Right ventricle myocardium inferior (tissue), 1 donor: ENCODE results near the gene CHRNA9. TPM values are rescaled to one million over a fixed set of nuclear protein-coding genes. Genes with fewer than 3 reads are reported as not detected.

Source experiments
- ATAC-seq: fragments of 200-7000 bp; cut with Tn5 transposase; one replicate; pipeline ENCODE4 v1.9.1; 2020; ENCODE audit warnings: mild to moderate bottlenecking, moderate library complexity
- DNase-seq: peaks from one replicate; pipeline ENCODE4 v3.0.0; 2021; ENCODE audit errors: missing footprints
- intact Hi-C: fragments of 100-400 bp; cut with DNase I; formaldehyde crosslinking; loops from one replicate; pipeline ENCODE4 v1.11.0; 2022
- total RNA-seq: library from RNA; stranded (reverse); fragmentation: NEBNext Ultra II Directional; extraction: Animal tissue kit (Norgen Biotek cat#: 25700); gene quantifications from one replicate; pipeline ENCODE4 v1.2.1, GENCODE V29; 2021
- donor health status: DM: no; HTN: yes; CAD: no; lungs with severe emphysema.

CHRNA9 gene
- total RNA-seq, 1 donor from 2014 or later: not detected

DNA sequence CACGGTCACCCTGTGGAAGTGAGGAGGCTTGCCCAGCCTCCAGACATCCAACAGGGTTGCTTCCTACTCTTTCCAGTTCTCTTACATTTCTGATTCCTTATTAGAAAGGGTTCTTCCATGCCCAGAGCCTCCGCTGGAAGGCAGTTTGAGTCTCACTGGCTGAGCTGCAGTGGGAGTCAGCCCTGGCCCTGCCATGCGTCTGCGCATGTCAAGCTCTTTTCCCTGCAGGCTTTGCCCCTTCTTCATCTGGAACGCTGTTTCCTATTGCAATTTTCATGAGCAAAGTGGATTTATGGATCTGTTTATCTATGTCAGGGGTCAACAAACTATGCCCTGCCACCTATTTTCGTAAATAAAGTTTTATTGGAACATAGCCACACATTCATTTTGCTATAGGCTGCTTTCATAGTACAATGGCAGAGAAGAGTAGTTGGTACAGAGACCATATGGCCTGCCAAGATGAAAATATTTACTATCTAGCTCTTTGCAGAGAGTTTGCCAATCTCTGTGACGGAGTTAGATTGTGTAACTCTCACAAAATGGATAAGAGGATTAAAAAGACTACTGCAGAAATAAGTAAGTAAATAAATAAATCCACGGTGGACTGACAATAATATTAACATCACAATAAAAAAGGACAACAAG, 3.9 kb upstream of the CHRNA9 start:
- intact Hi-C loops: no loop called here
- DNase-seq (no peak), ATAC-seq (no peak)

DNA sequence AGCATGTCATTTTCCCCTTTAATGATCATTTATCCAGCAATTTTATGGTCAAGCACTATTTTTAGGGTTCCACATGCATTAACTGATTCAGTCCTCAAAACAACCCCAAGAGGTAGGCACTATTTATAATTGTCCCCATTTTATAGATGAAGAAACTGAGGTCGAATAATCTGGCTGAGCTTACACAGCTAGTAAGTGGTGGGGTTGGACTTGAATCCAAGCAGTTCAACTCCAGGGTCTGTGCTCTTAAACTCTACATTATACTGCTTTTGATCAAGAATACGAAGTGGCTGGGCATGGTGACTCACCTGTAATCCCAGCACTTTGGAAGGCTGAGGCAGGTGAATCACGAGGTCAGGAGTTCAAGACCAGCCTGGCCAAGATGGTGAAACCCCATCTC, 3.2 kb upstream of the CHRNA9 start:
- ATAC-seq (no peak), DNase-seq (no peak)
- intact Hi-C loops: no loop called here

DNA sequence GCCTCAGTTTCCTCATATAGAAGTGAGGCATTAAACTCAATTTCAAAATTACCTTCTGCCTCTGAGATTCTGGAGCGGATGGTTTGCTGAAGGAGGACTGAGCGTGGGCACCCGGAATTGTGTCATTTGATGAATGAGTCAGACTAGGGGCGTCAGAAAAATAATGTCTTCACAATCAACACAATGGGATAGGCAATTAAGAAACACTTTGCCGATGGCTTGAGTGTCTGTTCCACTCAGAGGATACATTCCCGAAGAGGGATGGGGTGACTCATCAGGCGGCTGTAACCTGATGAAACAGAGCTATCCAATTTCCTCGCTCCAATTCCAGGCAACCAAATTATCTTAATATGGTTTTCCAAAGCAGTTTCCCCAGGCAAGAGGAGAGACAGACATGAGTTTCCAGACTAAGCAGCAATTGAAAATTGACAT, 1.2 kb upstream of the CHRNA9 start:
- intact Hi-C loops: no loop called here
- DNase-seq (no peak), ATAC-seq (no peak)

DNA sequence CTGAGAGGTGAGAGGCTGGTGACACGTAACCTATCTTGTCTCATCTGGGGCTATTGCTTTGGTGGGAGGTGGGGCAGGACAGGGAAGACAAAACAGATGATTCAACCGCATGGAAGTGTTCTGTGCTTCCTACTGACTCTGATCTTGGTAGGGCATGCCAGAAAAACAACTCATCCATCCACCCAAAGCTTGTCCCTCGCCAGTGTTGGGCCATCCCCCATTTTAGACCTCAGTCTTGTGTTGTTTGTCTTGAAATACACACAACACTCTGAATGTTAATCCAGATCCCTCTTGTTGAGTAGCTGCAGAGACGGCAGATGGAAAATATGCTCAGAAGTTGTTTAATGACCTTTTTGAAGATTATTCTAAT, 377 bp downstream of the CHRNA9 start:
- DNase-seq (no peak), ATAC-seq (no peak)
- intact Hi-C loops: no loop called here

DNA sequence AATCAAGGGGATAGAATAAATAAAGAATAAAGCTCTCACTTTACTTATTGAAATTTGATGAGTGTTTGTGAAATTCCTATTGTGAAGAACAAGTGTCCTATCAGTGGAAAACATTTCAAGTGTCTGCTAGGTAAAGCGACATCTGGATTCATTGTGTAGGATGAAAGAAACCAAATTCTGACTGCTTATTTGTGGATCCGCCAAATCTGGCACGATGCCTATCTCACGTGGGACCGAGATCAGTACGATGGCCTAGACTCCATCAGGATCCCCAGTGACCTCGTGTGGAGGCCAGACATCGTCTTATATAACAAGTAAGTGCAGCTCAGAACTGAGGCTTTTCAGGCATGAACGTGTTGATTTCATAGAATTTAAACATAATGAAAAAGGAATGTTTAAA, 1.9 kb downstream of the CHRNA9 start:
- DNase-seq: no peak
- no peak for ATAC-seq
- intact Hi-C loops: no loop called here

DNA sequence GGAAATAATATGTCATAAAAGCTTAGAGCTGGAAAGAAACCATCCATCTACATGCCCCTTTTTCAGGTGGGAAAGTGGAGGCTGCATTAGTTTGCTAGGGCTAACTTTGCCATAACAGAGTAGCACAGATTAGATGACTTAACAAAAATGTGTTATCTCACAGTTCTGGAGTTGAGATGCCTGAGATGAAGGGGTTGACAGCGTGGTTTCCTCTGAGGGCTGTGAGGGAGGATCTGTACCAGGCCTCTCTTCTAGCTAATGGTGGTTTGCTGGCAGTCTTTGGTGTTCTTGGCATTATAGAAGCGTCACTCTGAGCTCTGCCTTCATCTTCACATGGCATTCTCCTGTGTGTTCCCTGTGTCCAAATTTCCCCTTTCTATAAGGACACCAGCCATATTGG, 2.4 kb downstream of the CHRNA9 start:
- intact Hi-C loops: no loop called here
- DNase-seq (no peak), ATAC-seq (no peak)

DNA sequence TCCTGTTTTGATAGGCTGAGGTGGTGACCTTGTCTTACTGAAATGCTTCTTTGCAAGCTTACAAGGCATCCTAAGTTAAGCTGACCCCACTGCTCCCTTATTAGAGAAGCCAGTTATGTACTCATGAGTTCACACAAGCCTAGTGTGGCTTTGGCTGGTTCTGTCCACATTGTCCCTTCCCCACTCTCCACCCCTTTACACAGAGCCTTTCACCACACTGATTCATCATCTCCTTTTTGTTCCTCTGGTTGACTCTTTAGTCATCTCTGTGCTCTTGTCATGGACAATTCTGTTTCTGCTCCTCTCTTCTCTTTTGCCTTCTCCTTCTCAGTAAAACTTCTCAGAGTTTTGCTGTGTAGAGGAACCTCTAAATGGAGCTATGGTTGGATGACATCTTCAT, 4.9 kb downstream of the CHRNA9 start:
- intact Hi-C loops: no loop called here
- no peak for DNase-seq
- no peak for ATAC-seq

DNA sequence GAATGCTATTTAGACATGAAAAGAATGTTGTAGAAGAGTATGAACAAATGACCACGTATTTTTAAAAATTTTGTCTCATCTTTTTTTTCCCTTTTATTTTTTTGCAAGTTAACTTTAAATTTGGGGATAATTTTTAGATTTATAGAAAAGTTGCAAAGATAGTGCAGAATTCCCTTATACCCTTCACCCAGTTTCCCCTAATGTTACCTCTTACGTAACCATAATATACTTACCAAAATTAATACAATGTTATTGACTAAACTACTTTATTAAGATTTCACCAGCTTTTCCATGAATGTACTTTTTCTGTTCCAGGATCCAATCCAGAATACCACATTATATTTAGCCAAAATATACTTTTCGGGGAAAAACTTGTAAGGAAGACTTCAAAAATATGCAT, 12.3 kb downstream of the CHRNA9 start:
- ATAC-seq (no peak), DNase-seq (no peak)
- intact Hi-C loops: no loop called here

DNA sequence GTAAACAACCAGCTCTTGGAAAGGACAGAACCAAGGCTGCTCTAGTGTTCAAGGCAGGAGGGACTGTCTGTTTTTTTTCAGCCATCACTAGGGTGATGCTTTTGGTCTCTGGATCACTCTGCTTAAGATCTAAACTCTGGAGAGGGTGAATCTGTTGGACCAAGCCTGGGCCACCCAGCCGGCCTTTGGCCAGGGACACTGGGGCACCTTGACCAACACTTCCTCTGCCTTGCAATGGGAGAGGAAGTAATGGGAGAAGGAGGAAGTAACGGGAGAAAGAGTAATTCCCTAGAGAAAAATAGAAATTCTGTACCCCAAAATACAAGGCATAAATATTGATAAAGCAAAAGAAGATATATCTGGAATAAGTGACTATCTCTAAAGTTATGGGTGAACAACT, 12.9 kb downstream of the CHRNA9 start:
- intact Hi-C loops: no loop called here
- ATAC-seq (no peak), DNase-seq (no peak)

DNA sequence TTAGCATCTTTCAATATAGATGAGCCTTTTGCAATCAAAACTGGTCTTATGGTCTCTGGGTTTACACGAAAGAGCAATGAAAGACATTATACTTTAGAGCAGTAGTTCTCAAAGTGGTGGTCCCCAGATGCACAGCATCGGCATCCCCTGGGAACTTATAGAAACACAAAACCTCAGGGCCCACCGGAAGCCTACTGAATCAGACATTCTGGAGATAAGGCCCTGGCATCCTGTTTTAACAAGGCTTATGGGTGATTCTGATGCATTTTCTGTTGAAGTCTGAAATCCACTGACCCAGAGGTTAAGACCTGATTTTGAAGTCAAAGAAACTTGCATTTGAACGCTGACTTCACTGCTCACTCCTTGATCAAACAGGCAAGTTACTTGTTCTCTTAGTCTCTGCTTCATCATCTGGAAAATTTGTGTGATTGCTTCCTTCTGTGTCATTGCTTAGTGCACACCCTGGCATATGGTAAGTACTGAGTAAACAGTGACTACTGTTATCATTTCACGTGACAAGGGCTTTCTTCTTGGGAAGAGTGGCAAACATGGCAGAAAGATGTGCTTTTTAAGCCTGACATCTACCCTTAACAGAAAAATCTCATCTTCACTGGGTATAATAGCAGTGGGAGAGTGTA, 14.5 kb downstream of the CHRNA9 start:
- DNase-seq: no peak
- no peak for ATAC-seq
- intact Hi-C loops: no loop called here

DNA sequence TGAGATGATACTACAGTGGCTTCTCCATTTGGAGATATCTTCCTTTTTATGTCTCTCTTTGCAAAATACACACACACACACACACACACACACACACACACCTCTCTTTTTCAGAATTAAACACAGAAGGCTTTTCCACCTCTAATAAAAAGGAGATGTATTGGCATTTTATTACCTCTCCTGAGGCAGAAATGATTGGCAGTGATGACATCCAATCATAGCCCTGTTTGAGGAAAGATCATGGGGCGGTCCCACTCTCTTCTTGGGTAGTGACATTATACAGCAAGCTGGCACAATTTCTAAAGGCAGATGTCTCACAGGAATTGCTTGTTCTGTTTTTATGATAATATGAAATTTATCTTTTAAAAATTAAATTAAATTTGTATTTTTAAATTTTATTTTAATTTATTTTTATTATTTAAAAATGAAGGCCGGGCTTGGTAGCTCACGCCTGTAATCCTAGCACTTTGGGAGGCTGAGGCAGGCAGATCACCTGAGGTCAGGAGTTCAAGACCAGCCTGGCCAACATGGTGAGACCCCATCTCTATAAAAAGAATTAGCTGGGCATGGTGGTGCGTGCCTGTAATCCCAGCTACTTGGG, 15.6 kb downstream of the CHRNA9 start:
- intact Hi-C loops: no loop called here
- no peak for ATAC-seq
- DNase-seq: no peak

DNA sequence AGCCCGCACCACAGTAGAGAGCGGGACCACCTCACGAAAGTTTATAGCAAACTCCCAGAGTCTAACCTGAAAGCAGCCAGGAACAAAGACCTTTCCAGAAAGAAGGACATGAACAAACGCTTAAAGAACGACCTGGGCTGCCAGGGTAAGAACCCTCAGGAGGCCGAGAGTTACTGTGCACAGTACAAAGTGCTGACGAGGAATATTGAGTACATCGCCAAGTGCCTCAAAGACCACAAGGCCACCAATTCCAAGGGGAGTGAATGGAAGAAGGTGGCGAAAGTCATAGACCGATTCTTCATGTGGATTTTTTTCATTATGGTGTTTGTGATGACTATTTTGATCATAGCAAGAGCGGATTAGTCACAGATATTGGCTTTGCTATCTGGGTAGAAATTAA, 19.0 kb downstream of the CHRNA9 start:
- DNase-seq (no peak), ATAC-seq (no peak)
- intact Hi-C loops: no loop called here

DNA sequence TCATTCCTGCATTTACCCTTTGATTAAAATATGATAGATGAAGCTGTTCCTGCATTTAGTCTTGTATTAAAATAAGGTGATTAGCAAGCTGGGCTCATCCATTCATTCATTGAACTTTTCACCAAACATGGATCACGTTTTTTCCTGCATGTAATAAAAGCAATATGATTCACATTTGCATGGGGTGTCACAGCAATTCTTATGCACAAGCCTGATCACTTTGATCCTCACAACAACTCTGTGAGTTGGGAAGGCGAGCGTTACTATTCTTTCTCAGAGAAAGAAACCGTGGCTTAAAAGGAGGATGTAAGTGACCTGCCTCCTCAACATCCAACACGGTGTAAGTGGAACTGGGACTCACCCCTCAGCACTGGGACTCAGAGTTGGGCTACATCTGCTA, 20.0 kb downstream of the CHRNA9 start:
- ATAC-seq (no peak), DNase-seq (no peak)
- intact Hi-C loops: no loop called here

DNA sequence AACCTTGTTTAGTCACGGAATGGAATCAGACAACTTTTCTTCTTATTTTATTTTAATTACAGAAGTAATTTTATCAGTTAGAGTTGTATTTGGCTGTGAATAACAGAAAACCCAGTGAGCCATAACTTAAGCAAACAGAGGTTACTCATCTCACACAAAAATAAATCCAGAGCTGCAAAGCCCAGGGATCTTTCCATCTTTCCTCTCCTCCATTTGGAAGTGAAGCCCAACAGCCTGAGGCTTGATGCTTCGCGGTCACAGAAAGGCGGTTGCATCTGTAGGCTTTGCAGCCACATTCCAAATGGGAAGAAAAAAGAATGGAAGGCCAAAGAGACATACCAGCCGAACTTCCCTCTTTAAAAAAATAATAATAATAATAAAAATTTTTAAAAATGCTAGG, 22.6 kb downstream of the CHRNA9 start:
- no peak for DNase-seq
- intact Hi-C loops: no loop called here
- ATAC-seq: no peak

DNA sequence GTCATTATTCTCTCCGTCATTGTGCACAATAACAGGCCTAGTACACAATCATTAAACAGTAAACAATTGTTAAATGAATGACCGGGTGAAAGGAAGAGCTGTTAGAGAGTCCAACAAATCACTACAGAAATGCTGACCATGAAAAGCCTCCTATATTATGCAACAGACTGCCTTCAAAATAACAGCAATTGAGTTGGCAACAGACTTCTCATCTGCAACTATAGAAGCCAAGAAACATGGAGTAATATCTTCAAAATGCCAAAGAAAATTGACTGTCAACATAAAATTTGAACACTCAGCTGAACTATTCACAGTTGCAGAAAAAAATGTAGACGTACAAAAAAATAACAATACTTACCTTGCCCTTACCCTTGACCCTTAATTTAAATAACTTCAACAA, 26.2 kb downstream of the CHRNA9 start:
- no peak for DNase-seq
- intact Hi-C loops: no loop called here
- ATAC-seq: no peak

DNA sequence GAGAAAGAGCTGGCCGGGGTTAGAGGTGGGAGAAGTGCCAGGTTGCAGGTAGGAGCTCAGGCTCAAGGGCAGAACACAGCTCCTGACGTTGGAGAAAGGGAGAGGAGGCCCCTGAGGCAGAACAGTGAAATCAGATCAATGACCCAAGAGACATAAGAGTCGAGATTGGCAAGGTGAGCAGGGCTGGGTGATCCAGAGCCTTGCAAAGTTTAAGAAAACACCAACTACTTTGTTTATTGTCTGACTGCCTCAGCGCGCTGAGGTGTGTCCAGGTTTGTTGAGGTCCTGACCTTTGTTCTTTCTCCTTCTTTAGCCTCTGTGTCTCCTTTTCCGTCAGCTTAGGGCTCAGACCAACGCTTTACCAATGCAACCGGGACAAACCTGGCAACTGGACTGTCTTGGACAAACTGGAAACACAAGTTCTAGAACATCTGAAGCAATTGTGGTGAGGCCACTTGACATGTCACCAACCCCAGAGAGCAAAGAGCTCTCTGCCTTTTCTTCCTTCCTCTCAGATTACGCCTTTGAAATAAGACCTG, 28.3 kb downstream of the CHRNA9 start:
- no peak for DNase-seq
- intact Hi-C loops: no loop called here
- ATAC-seq: no peak

DNA sequence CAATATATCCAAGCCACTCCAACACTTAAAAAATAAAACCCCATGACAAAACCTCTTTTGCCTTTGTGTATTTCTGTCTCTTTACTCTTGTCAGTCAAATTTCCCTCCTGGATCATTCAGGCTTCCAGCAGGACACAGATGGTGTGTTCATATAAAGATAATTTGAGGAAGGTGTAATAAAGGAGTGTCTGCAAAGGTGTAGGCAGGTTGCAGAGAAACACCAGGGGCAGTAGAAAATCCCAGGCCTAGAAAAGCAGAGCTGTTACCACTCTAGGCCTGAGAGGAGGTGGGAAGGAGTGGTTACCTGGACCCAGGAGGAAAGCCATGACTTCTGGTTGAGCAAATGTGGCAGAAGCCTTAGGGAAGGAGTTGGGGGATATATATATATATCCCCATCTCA, 28.8 kb downstream of the CHRNA9 start:
- intact Hi-C loops: no loop called here
- ATAC-seq: no peak
- DNase-seq: no peak

DNA sequence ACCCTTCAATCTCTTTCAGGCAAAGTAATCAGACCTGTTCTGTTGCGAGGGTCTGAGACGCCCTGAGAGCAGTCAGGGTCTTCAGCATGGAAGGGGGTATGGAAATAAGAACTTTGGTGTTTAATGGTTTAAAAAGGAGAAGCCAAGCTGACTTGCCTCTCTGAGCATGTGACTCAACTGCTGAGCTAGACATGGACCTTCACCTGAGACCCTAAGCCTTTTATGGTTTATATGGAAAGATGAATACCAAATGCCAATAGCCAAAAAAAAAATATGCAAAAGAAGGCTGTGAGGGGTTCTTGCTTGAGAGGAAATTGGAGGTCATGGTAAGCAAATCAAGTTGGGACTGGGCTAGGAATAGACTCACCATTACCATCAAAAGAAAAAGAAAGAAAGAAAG, 30.6 kb downstream of the CHRNA9 start:
- intact Hi-C loops: no loop called here
- ATAC-seq (no peak), DNase-seq (no peak)

DNA sequence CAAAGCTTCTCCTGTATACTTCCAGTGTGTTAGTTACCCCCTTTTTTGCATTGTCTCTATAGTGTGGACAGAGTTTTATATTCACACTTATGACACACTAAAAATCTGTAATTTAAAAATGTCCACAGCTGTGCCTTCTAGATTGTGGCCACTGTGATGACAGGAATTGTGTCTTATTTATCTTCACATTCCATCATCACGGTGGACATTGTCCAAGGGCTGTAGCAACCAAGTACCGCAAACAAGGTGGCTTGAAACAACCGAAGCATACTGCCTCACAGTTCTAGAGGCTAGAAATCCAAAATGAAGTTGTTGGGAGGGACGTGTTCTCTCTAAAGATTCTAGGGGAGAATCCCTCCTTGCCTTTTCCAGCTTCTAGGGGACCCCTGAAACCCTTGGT, 32.3 kb downstream of the CHRNA9 start:
- ATAC-seq (no peak), DNase-seq (no peak)
- intact Hi-C loops: no loop called here

DNA sequence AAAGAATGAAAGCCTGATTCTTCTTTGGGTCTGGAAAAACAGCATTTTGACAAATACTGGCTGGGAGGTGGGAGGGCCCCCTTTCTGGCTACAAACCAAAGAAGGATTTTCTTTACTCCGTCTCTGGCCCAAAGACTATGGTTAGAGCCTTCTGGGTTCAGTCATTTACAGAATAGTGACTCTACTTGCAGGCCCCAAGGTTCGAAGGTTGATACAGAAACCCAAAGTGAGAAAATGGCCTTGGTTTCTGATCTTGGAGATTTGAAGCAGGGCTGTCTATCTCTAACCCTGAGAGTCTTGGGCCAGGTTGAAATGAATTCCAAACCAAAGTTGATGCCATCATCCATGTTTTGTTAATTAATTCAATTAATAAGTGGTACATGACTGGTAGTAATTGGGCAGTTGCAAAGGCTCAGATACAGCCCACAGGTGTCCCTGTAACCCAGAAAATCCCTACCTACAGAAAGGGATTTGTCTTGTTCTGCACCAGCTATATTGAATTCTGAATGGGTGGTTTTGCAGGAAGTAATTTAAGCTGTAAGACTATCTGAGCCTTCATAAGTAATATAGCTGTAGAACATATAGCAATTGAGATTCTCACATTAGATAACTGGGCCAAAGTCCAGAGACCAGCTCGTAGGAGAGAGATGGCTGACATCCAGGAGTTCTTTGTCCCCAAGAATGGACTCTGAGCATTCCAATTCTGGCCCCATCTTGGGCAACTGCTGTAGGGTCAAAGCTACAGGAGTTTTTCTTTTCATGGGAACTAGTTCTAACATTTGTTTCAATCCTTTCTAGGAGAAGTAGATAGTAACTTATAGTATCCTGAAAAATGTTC, 34.5 kb downstream of the CHRNA9 start:
- ATAC-seq: no peak

More for the DNA sequence above, 34.5 kb downstream of the CHRNA9 start:
- DNase-seq: no peak
- intact Hi-C loops: no loop called here
